HepG2 (cell line): Measurements from ENCODE around the gene C11orf24. TPM values are rescaled to one million over a fixed set of nuclear protein-coding genes. Genes with fewer than 3 reads are reported as not detected.

Experiments used
- AFF4 ChIP-seq: sonication (generic); formaldehyde crosslinking; IDR thresholded peaks from 2 replicates; pipeline ENCODE4 v1.4.0; 2020; ENCODE audit warnings: missing genetic modification reagents
- BHLHE40 ChIP-seq: IDR thresholded peaks from 2 replicates; pipeline ENCODE4 v1.6.1; 2011; ENCODE audit warnings: low read length, improper control_type of control experiment
- HMG20B ChIP-seq: conservative IDR thresholded peaks from 2 replicates; pipeline ENCODE4 v1.6.1; 2016; ENCODE audit warnings: missing genetic modification reagents, missing compliant biosample characterization
- KDM4B ChIP-seq: sonication (generic); formaldehyde crosslinking; IDR thresholded peaks from 2 replicates; pipeline ENCODE4 v1.4.0; 2020; ENCODE audit warnings: missing genetic modification reagents
- NCOR1 ChIP-seq: fragments of 200-600 bp; sonication (generic); IDR thresholded peaks from 2 replicates; pipeline ENCODE4 v1.7.0; 2017; ENCODE audit warnings: antibody characterized with exemption, low read length, borderline replicate concordance
- RBAK ChIP-seq: sonication (generic); formaldehyde crosslinking; IDR thresholded peaks from 2 replicates; pipeline ENCODE4 v1.5.1; 2020; ENCODE audit warnings: mild to moderate bottlenecking, missing genetic modification reagents
- SRF ChIP-seq: IDR thresholded peaks from 2 replicates; pipeline ENCODE4 v1.6.1; 2011; ENCODE audit warnings: mild to moderate bottlenecking, low read depth, low read length, moderate library complexity
- ZBTB42 ChIP-seq: sonication (generic); formaldehyde crosslinking; IDR thresholded peaks from 2 replicates; pipeline ENCODE4 v1.5.0; 2020; ENCODE audit warnings: mild to moderate bottlenecking, missing genetic modification reagents
- ZNF280D ChIP-seq: sonication (generic); formaldehyde crosslinking; IDR thresholded peaks from 2 replicates; pipeline ENCODE4 v1.5.1; 2020; ENCODE audit warnings: mild to moderate bottlenecking, missing genetic modification reagents
- ZNF572 ChIP-seq: sonication (generic); formaldehyde crosslinking; IDR thresholded peaks from 2 replicates; pipeline ENCODE4 v1.5.1; 2020; ENCODE audit warnings: mild to moderate bottlenecking, missing genetic modification reagents
- ZNF7 ChIP-seq: IDR thresholded peaks from 2 replicates; pipeline ENCODE4 v1.6.1; 2016; ENCODE audit warnings: missing biosample characterization, missing genetic modification reagents
- ZNF841 ChIP-seq: sonication (generic); formaldehyde crosslinking; IDR thresholded peaks from 2 replicates; pipeline ENCODE4 v1.8.1; 2023; ENCODE audit warnings: missing genetic modification reagents, borderline replicate concordance
- ZSCAN21 ChIP-seq: sonication (generic); formaldehyde crosslinking; IDR thresholded peaks from 2 replicates; pipeline ENCODE4 v1.8.0; 2022; ENCODE audit warnings: mild to moderate bottlenecking, missing genetic modification reagents, moderate library complexity, borderline replicate concordance
- polyA plus RNA-seq, 8 experiments: library from polyadenylated mRNA; depleted of rRNA in 3 of 8; stranded (reverse) in 7 of 8; unstranded in 1 of 8; fragments of >200 nt; fragmentation: Illumina TruSeq in 4 of 8; extraction: Trizol in 4 of 8; gene quantifications; 2 replicates each; pipeline versions ENCODE4 v1.2.1 to v1.2.3, GENCODE V29; 2011 to 2016; ENCODE audit warnings: low read depth in 4 of 8, missing spikeins in 1 of 8, mixed read lengths in 1 of 8; ENCODE audit not compliant: insufficient read depth in 1 of 8
- total RNA-seq, 5 experiments: library from RNA; depleted of rRNA; stranded (reverse); fragments of >200 nt; fragmentation: Illumina TruSeq; extraction: Trizol; gene quantifications; 2 replicates each; pipeline ENCODE4 v1.2.3, GENCODE V29; 2016; ENCODE audit warnings: low read depth in 1 of 5
- TF ChIP-seq, protein P1 (sequence below): sonication (generic); formaldehyde crosslinking; IDR thresholded peaks from 2 replicates; pipeline ENCODE4 v1.5.0; 2020; ENCODE audit warnings: mild to moderate bottlenecking, missing genetic modification reagents
- TF ChIP-seq, protein P2 (sequence below): sonication (generic); formaldehyde crosslinking; IDR thresholded peaks from 2 replicates; pipeline ENCODE4 v1.5.0; 2020; ENCODE audit warnings: missing genetic modification reagents
- TF ChIP-seq, protein P3 (sequence below): conservative IDR thresholded peaks from 2 replicates; pipeline ENCODE4 v1.6.1; 2018; ENCODE audit warnings: missing genetic modification reagents
- TF ChIP-seq, protein P4 (sequence below): sonication (generic); formaldehyde crosslinking; IDR thresholded peaks from 2 replicates; pipeline ENCODE4 v1.5.0; 2020; ENCODE audit warnings: missing genetic modification reagents

The C11orf24 gene
- total and polyA plus RNA-seq, 2 of the 13 experiments (the other 11 are each of a cell fraction or from before 2014, with no cell fraction given): 52.9 to 55.5 TPM

GRCh38 chr11:68271781-68272608 is at the start of gene C11orf24 (continued):
- TF ChIP-seq, protein P1, sequence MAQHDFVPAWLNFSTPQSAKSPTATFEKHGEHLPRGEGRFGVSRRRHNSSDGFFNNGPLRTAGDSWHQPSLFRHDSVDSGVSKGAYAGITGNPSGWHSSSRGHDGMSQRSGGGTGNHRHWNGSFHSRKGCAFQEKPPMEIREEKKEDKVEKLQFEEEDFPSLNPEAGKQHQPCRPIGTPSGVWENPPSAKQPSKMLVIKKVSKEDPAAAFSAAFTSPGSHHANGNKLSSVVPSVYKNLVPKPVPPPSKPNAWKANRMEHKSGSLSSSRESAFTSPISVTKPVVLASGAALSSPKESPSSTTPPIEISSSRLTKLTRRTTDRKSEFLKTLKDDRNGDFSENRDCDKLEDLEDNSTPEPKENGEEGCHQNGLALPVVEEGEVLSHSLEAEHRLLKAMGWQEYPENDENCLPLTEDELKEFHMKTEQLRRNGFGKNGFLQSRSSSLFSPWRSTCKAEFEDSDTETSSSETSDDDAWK (CRISPR knock-in tag): no peak
- TF ChIP-seq BHLHE40 (no peak), ZNF280D (CRISPR knock-in tag) (peak; percentile 31; the same call in 1 of the 2 replicates), ZNF7 (CRISPR knock-in tag) (no peak), NCOR1 (peak; percentile 23; the same call in 1 of the 2 replicates), ZSCAN21 (CRISPR knock-in tag) (peak; percentile 81; the same call in 1 of the 2 replicates), RBAK (CRISPR knock-in tag) (no peak), ZNF572 (CRISPR knock-in tag) (0 out of 2 replicates have a peak, but pooled peaks have one; percentile 69), HMG20B (no peak), KDM4B (CRISPR knock-in tag) (no peak), SRF (no peak), ZBTB42 (0 out of 2 replicates have a peak, but pooled peaks have one; percentile 56), ZNF841 (no peak), AFF4 (CRISPR knock-in tag) (peak; percentile 73; the same call in 1 of the 2 replicates)
- TF ChIP-seq, protein P2, sequence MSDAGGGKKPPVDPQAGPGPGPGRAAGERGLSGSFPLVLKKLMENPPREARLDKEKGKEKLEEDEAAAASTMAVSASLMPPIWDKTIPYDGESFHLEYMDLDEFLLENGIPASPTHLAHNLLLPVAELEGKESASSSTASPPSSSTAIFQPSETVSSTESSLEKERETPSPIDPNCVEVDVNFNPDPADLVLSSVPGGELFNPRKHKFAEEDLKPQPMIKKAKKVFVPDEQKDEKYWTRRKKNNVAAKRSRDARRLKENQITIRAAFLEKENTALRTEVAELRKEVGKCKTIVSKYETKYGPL (CRISPR knock-in tag): no peak
- TF ChIP-seq, protein P3, sequence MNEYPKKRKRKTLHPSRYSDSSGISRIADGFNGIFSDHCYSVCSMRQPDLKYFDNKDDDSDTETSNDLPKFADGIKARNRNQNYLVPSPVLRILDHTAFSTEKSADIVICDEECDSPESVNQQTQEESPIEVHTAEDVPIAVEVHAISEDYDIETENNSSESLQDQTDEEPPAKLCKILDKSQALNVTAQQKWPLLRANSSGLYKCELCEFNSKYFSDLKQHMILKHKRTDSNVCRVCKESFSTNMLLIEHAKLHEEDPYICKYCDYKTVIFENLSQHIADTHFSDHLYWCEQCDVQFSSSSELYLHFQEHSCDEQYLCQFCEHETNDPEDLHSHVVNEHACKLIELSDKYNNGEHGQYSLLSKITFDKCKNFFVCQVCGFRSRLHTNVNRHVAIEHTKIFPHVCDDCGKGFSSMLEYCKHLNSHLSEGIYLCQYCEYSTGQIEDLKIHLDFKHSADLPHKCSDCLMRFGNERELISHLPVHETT (CRISPR knock-in tag): peak; percentile 44; the same call in 1 of the 2 replicates
- TF ChIP-seq, protein P4, sequence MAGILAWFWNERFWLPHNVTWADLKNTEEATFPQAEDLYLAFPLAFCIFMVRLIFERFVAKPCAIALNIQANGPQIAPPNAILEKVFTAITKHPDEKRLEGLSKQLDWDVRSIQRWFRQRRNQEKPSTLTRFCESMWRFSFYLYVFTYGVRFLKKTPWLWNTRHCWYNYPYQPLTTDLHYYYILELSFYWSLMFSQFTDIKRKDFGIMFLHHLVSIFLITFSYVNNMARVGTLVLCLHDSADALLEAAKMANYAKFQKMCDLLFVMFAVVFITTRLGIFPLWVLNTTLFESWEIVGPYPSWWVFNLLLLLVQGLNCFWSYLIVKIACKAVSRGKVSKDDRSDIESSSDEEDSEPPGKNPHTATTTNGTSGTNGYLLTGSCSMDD (CRISPR knock-in tag): no peak
